ENCODE data around the gene NRIP3.

Gene NRIP3

DNA sequence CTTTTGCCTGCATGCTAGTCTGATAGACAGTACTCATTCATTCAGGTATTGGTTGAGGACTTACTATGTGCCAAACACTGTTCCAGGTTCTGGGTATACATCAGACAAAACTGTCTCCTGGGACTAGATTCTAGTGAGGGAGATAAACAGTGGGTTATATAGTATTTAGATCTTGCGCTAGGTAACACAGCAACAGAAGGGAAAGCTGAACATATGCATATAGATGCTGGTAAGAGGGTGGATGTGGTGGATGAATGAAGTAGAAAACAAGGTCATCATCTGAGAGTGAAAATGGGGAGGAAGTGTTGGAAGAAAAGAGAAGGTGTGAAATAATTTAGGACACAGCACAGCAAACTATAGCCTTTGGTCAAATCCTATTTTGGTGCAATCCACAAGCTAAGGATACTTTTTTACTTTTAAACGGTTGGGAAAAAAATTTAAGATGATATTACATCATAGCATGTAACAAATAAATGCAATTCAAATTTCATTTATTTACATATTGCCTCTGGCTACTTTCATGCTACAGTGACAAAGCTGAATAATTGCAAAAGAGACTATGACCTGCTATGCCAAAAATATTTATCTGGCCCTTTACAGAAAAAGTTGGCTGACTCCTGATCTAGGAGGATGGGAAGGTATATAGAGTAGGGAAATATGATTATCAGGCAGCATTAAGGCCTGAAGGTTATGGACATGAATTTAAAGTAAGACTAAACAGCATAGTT is 32.4 kb downstream of the NRIP3 start:
- H3K36me3 Mint-ChIP-seq (ENCODE audit: low read depth) = no peaks in the 10 kb centered on the region
- no peak overlapping the region for H3K27ac Mint-ChIP-seq
- DNase-seq (no peak), ATAC-seq (no peak)
- H3K27me3 Mint-ChIP-seq = no peaks in the 10 kb centered on the region
- no peak overlapping the region for H3K4me3 Mint-ChIP-seq
- H3K9me3 Mint-ChIP-seq = no peaks in the 10 kb centered on the region
- no peaks in the 10 kb centered on the region for H3K4me1 Mint-ChIP-seq

DNA sequence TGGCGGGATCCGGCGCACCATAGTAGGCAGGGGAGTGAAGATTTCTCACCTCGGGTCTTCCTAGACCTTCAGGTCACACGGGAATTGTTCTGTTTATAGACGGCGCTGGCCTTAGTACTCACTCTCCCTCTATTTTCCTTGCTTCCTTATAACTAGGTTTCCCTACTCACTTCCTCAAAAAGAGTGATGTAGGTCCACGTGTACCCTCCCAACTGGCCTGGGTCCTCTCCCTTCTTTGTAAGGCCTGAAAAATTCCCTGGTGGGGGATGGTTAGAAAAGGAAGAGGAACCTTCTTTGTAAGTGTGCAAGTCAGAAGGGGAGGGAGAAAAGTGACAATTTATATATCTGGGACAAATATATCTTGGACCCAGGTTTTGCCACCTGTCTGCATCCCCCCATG is 36.6 kb downstream of the NRIP3 start:
- Mint-ChIP-seq H3K27ac (no peak overlapping the region), H3K27me3 (no peaks in the 10 kb centered on the region), H3K4me1 (peaks cover 24% of the 10 kb centered on the region), H3K36me3 (ENCODE audit: low read depth) (no peaks in the 10 kb centered on the region), H3K4me3 (no peak overlapping the region), H3K9me3 (no peaks in the 10 kb centered on the region)
- DNase-seq = no peak
- no peak for ATAC-seq

DNA sequence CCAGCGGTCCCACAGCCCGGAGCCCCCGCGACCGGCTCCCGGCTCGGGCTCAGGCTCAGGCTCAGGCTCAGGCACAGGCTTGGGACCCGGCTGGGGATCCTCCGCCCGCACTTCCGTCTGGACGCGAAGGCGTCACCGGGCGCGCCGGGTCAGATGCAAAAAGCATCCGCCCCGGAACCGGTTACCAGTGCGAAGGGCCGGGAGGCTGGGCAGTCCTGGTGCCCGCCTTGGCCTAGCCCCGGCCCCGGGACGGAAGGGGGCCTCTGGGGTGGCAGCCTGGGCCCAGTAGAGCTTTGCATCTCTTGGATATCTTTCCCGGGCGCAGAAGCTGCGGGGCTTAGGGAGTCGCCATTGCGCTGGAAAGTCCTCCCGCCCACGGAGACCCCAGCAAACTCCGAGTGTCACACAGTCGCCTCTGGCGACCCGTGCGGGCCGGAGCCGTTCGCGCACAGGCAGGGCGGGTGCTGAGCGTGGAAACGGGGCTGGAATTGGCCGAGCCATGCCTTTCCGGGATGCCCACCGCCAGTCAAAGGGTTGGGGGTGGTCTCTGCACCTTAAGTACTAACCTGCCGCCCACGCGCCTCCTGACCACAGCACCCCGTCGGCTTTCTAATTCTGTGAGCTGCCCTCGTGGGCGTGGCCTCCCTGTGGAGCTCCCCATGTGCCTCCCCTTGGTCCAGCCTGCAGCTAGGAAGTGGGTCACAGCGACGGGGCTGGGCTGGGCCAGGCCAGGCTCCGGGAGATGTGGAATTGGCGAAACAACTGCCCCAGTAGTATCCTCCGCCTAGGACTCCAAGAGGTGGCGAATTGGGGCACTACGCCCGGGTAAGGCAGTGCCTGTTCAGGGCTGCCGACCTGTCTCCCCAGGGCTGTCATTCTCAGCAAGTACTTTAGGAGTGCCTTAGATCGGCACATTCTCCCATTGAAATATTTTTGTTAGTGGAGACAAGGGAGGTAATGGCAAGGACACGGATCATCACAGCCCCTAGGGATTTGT is 39.2 kb downstream of the NRIP3 start, which contains the start of gene TMEM9B:
Gene TMEM9B (minus strand): TSS at position 119 of the 997 bp plus-strand sequence. CDS start 129 bp downstream, outside the sequence.
- H3K27me3 Mint-ChIP-seq = no peaks in the 10 kb centered on the region
- peaks cover 35% of the 10 kb centered on the region for H3K4me1 Mint-ChIP-seq
- ATAC-seq = peak; percentile 90

DNA sequence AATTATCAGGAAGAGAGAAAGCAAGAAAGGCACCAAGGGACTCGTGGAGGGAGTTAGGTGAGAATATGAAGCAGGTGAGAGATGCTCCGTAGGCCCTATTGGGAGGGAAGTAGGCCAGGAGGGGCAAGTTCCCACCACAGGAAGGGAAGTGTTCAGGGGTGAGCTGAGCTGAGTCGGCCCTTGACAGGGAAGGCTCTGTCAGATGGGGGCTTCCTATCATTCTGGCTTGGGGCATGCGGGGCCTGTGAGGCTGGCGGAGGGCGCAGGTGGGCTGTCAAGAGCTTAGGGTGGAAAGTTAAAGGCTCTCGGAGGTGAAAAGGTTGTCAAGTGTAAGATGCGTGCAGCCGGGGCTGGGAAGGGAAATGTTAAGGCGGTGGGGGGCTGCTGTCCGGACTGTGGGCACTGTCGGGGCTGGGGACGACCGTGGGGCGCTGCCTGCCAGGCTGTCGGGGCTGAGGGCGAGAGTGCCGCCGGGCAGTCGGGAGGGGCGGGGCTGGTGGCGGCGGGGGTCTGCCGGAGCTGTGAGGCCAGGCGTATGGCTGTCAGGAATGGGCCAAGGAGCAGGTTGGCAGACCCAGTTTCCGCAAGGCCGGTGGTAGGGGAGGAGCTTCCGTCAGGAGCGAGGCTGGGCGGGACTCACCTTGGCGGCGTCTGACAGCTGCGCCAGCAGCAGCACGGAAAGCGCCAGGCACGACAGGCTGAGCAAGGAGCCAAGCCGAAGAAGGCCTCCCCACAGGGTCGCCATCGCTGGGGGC is 40.1 kb downstream of the NRIP3 start:
- Mint-ChIP-seq H3K9me3 (no peaks in the 10 kb centered on the region), H3K27me3 (no peaks in the 10 kb centered on the region), H3K4me3 (peak overlapping the region; percentile 96), H3K36me3 (ENCODE audit: low read depth) (no peaks in the 10 kb centered on the region), H3K27ac (peak overlapping the region; percentile 90), H3K4me1 (peaks cover 41% of the 10 kb centered on the region)
- ATAC-seq (peak; percentile 75), DNase-seq (peak; percentile 79)

More for the DNA sequence above, 39.2 kb downstream of the NRIP3 start, which contains the start of gene TMEM9B:
- H3K9me3 Mint-ChIP-seq = no peaks in the 10 kb centered on the region
- H3K27ac Mint-ChIP-seq = peak within 1 kb of the TSS; percentile 91
- DNase-seq = peak; percentile 89
- H3K36me3 Mint-ChIP-seq (ENCODE audit: low read depth) = no peaks in the 10 kb centered on the region
- H3K4me3 Mint-ChIP-seq = peak within 1 kb of the TSS; percentile 96

DNA sequence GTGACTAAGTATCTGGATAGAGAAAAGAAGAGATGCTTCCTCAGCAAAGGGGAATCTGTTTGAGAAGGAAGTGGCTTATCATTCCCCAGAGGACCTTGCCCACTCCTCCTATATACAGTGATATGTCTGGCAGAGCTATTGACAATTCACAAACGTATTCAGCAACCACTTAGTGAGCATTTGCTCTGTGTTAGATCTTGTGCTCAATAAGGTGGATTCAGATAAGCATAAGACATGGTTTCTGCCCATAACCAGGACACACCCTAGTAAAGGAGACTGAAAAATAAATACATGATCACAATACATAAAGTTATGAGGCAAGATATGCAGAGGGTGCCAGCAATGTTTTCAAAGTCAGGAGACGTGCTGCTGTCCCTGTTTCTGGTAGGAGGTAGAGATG is 41.0 kb downstream of the NRIP3 start:
- ATAC-seq = no peak
- Mint-ChIP-seq H3K27ac (peak overlapping the region; percentile 90), H3K4me3 (peak overlapping the region; percentile 96), H3K27me3 (no peaks in the 10 kb centered on the region), H3K9me3 (no peaks in the 10 kb centered on the region), H3K4me1 (peaks cover 41% of the 10 kb centered on the region), H3K36me3 (ENCODE audit: low read depth) (no peaks in the 10 kb centered on the region)
- DNase-seq = no peak

DNA sequence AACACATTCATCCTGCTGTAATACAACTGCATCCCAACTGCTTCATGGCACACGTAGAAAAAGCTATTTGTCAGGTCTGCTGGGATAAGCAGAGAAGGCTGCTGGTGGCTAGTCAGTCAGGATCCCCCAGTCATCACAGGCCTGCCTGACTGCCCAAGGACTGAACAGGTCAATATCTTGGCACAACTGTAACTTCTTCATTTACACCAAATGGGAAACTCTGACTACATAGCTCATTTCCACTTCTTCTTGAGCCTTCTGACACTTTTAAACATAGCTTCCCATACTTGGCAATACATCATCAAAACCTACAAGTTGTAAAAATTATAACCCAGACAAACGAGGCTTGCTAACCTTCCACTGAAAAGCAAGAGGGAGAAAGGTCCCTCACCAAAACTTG is 42.4 kb downstream of the NRIP3 start:
- H3K4me1 Mint-ChIP-seq = peaks cover 50% of the 10 kb centered on the region

DNA sequence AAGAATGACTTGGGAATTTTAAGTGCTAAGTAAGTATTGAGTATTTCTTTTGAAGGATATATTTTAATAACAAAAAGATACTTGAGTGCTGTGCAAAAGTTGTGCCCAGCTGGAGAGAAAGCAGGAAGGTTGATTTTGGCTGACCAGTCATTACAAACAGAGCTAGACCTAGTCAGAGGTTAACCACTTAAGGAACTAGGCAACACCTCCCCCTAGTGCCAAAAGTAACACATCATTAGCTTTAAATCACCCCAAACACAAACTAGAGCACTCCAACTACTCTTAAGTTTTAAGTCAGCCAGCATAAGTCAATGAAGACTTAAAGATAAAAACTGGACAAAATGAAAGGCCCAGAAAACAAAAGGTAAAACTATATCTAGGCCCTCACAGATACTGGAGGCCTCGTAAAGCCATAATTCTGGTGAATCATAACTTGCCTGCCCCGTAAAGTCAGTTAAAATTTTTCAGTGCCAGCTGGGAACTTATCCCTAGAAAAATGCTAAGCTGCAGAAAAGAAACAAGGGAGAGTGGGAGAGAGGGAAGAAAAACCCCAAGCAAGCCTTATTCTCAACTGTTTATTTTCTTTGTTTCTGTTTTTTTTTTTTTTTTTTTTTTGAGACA is 44.1 kb downstream of the NRIP3 start:
- Mint-ChIP-seq H3K27me3 (no peaks in the 10 kb centered on the region), H3K9me3 (no peaks in the 10 kb centered on the region), H3K4me3 (no peak overlapping the region), H3K36me3 (ENCODE audit: low read depth) (peaks cover 7% of the 10 kb centered on the region), H3K4me1 (peaks cover 40% of the 10 kb centered on the region), H3K27ac (no peak overlapping the region)
- DNase-seq = peak; percentile 16
- no peak for ATAC-seq

More for the DNA sequence above, 42.4 kb downstream of the NRIP3 start:
- peaks cover under 1% of the 10 kb centered on the region for H3K36me3 Mint-ChIP-seq (ENCODE audit: low read depth)
- DNase-seq = no peak
- H3K27me3 Mint-ChIP-seq = no peaks in the 10 kb centered on the region
- no peak overlapping the region for H3K4me3 Mint-ChIP-seq
- no peaks in the 10 kb centered on the region for H3K9me3 Mint-ChIP-seq
- H3K27ac Mint-ChIP-seq = no peak overlapping the region
- no peak for ATAC-seq

DNA sequence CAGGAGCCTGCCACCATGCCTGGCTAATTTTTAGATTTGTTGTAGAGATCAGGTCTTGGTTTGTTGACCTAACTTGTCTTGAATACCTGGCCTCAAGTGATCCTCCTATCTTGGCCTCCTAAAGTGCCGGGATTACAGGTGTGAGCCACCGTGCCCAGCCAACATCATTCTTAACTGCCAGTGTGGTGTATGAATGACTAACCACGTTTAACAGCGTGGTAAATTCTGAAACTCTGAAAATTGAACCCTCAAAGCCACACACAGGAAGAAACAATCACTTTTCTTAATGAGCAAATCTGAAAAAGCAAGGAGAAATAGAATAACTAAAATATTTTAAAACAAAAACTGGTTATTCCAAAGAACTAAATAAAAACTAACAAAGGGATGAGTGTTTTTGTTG is 46.9 kb downstream of the NRIP3 start:
- peak; percentile 61 for ATAC-seq
- H3K4me1 Mint-ChIP-seq = peaks cover 25% of the 10 kb centered on the region
- H3K27ac Mint-ChIP-seq = no peak overlapping the region
- no peak overlapping the region for H3K4me3 Mint-ChIP-seq
- no peaks in the 10 kb centered on the region for H3K27me3 Mint-ChIP-seq
- no peak for DNase-seq
- peaks cover 16% of the 10 kb centered on the region for H3K36me3 Mint-ChIP-seq (ENCODE audit: low read depth)
- no peaks in the 10 kb centered on the region for H3K9me3 Mint-ChIP-seq

DNA sequence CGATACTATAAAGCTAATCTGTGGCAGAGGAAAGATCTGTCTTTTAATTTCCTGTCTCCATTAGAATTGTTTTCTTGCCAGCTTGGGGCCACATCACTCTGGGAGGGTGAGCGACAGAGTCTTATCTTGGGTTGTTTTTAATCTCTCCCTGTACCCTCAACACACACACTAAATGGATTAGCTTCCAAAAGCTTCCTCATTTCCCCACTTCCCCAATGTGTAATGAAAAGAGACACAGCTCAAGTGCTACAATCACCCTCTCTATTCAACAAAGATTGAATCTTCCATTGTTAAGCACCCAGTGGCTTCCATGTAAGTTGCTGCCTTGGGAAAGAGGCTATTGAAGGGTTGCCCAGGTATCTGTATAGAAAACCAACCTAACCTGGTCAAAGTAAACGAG is 54.9 kb downstream of the NRIP3 start:
- Mint-ChIP-seq H3K27me3 (no peaks in the 10 kb centered on the region), H3K4me1 (no peaks in the 10 kb centered on the region), H3K9me3 (no peaks in the 10 kb centered on the region), H3K36me3 (ENCODE audit: low read depth) (peaks cover 24% of the 10 kb centered on the region), H3K27ac (no peak overlapping the region), H3K4me3 (no peak overlapping the region)
- DNase-seq = no peak
- ATAC-seq = no peak

GRCh38 chr11:8947230-8947943 is 56.4 kb downstream of the NRIP3 start:
- no peak for ATAC-seq
- Mint-ChIP-seq H3K36me3 (ENCODE audit: low read depth) (peaks cover 19% of the 10 kb centered on the region), H3K27me3 (no peaks in the 10 kb centered on the region), H3K4me3 (no peak overlapping the region), H3K27ac (no peak overlapping the region), H3K9me3 (no peaks in the 10 kb centered on the region), H3K4me1 (no peaks in the 10 kb centered on the region)
- no peak for DNase-seq

- Mint-ChIP-seq H3K4me1 (no peaks in the 10 kb centered on the region), H3K4me3 (no peak within 1 kb of the TSS), H3K27ac (no peak within 1 kb of the TSS), H3K27me3 (no peaks in the 10 kb centered on the region), H3K36me3 (ENCODE audit: low read depth) (peaks cover 7% of the 10 kb centered on the region), H3K9me3 (no peaks in the 10 kb centered on the region)
- ATAC-seq = no peak
- DNase-seq = no peak
Measured at GRCh38 chr11:8942518-8943066, 61.2 kb downstream of the NRIP3 start, which contains the start of gene ASCL3. Gene ASCL3, minus strand, starts transcription at chr11:8943016. Its CDS starts 4,855 bp downstream, at chr11:8938161.

GRCh38 chr11:8941341-8942103 is 62.3 kb downstream of the NRIP3 start:
- H3K27me3 Mint-ChIP-seq = no peaks in the 10 kb centered on the region
- DNase-seq = no peak
- no peak overlapping the region for H3K27ac Mint-ChIP-seq
- no peaks in the 10 kb centered on the region for H3K9me3 Mint-ChIP-seq
- H3K36me3 Mint-ChIP-seq (ENCODE audit: low read depth) = no peaks in the 10 kb centered on the region
- H3K4me3 Mint-ChIP-seq = no peak overlapping the region
- ATAC-seq = no peak
- no peaks in the 10 kb centered on the region for H3K4me1 Mint-ChIP-seq
